WTC11 (cell line): ENCODE measurements around the gene AP3B2. TPM values are rescaled to one million over a fixed set of nuclear protein-coding genes. Genes with fewer than 3 reads are reported as not detected.

ENCODE experiments used
- ATAC-seq: fragments of 200-7000 bp; cut with Tn5 transposase; 2 replicates; pipeline ENCODE4 v1.10.0; 2021; ENCODE audit warnings: mild to moderate bottlenecking, moderate library complexity
- CTCF ChIA-PET: fragments of 300-600 bp; sonication (Branson Sonifier 250); formaldehyde crosslinking; loops from one replicate; lab custom pipeline; 2021; ENCODE audit warnings: antibody characterized with exemption; lab: Charles Lee
- POLR2A ChIA-PET: fragments of 350-600 bp; sonication (Branson Sonifier 250); formaldehyde crosslinking; loops from one replicate; lab custom pipeline; 2021; ENCODE audit warnings: antibody characterized with exemption; lab: Charles Lee
- DNase-seq: peaks from one replicate; pipeline ENCODE4 v3.0.0; 2021; ENCODE audit warnings: low spot score
- H3K27ac Mint-ChIP-seq: 2 replicates; pipeline ENCODE4 v1.8.0; 2021; ENCODE audit warnings: mixed read lengths
- H3K27me3 Mint-ChIP-seq: 2 replicates; pipeline ENCODE4 v1.8.0; 2021; ENCODE audit warnings: low read depth, mild to moderate bottlenecking, moderate library complexity, mixed read lengths
- H3K36me3 Mint-ChIP-seq: 2 replicates; pipeline ENCODE4 v1.8.0; 2021; ENCODE audit warnings: mixed read lengths
- H3K4me1 Mint-ChIP-seq: 2 replicates; pipeline ENCODE4 v1.8.0; 2022; ENCODE audit warnings: mixed read lengths
- H3K4me3 Mint-ChIP-seq: 2 replicates; pipeline ENCODE4 v1.8.0; 2021; ENCODE audit warnings: mild to moderate bottlenecking, moderate library complexity, mixed read lengths
- H3K9me3 Mint-ChIP-seq: 2 replicates; pipeline ENCODE4 v1.8.0; 2021; ENCODE audit warnings: mixed read lengths
- ATF1 ChIP-seq: sonication (generic); formaldehyde crosslinking; IDR thresholded peaks from 2 replicates; pipeline ENCODE4 v1.8.1; 2023; ENCODE audit warnings: mild to moderate bottlenecking, moderate library complexity, missing genetic modification reagents
- CBFB ChIP-seq: sonication (generic); formaldehyde crosslinking; IDR thresholded peaks from 2 replicates; pipeline ENCODE4 v1.8.1; 2022; ENCODE audit warnings: mild to moderate bottlenecking, low read depth, missing genetic modification reagents
- CREB1 ChIP-seq: sonication (generic); formaldehyde crosslinking; IDR thresholded peaks from 2 replicates; pipeline ENCODE4 v1.8.0; 2023; ENCODE audit warnings: mild to moderate bottlenecking, missing genetic modification reagents
- ESRRA ChIP-seq: sonication (generic); formaldehyde crosslinking; IDR thresholded peaks from 2 replicates; pipeline ENCODE4 v1.8.1; 2022; ENCODE audit warnings: mild to moderate bottlenecking, missing genetic modification reagents, borderline replicate concordance
- HMGA2 ChIP-seq: fragments of 250-450 bp; sonication (Bioruptor Pico); IDR thresholded peaks from 2 replicates; pipeline ENCODE4 v1.4.0; 2021; ENCODE audit warnings: mild to moderate bottlenecking, moderate library complexity
- KAT7 ChIP-seq: sonication (generic); formaldehyde crosslinking; IDR thresholded peaks from 2 replicates; pipeline ENCODE4 v1.8.1; 2023; ENCODE audit warnings: missing genetic modification reagents, mild to moderate bottlenecking, borderline replicate concordance
- SP1 ChIP-seq: sonication (generic); formaldehyde crosslinking; conservative IDR thresholded peaks from 2 replicates; pipeline ENCODE4 v1.8.1; 2022; ENCODE audit warnings: missing genetic modification reagents
- TCF7 ChIP-seq: sonication (generic); formaldehyde crosslinking; IDR thresholded peaks from 2 replicates; pipeline ENCODE4 v1.8.0; 2022; ENCODE audit warnings: mild to moderate bottlenecking, low read depth, missing genetic modification reagents, moderate library complexity
- ZNF232 ChIP-seq: sonication (generic); formaldehyde crosslinking; IDR thresholded peaks from 2 replicates; pipeline ENCODE4 v1.8.0; 2022; ENCODE audit warnings: mild to moderate bottlenecking, missing genetic modification reagents
- ZNF317 ChIP-seq: sonication (generic); formaldehyde crosslinking; IDR thresholded peaks from 2 replicates; pipeline ENCODE4 v1.8.1; 2023; ENCODE audit warnings: low read depth, mild to moderate bottlenecking, moderate library complexity, missing genetic modification reagents, borderline replicate concordance
- ZNF416 ChIP-seq: fragments of 250-450 bp; sonication (Bioruptor Pico); IDR thresholded peaks from 2 replicates; pipeline ENCODE4 v1.9.0; 2021; ENCODE audit warnings: mild to moderate bottlenecking, inconsistent platforms
- total RNA-seq: library from RNA; stranded (reverse); gene quantifications from 3 replicates; pipeline ENCODE4 v1.2.3, GENCODE V29; 2021
- TF ChIP-seq, protein P1 (sequence below): sonication (generic); formaldehyde crosslinking; IDR thresholded peaks from 2 replicates; pipeline ENCODE4 v1.8.1; 2023; ENCODE audit warnings: mild to moderate bottlenecking, missing genetic modification reagents
- TF ChIP-seq, protein P2 (sequence below): fragments of 250-450 bp; sonication (Bioruptor Pico); IDR thresholded peaks from 2 replicates; pipeline ENCODE4 v1.9.0; 2021; ENCODE audit warnings: mild to moderate bottlenecking
- TF ChIP-seq, protein P3 (sequence below): sonication (generic); formaldehyde crosslinking; IDR thresholded peaks from 2 replicates; pipeline ENCODE4 v1.8.1; 2022; ENCODE audit warnings: mild to moderate bottlenecking, moderate library complexity, missing genetic modification reagents
- TF ChIP-seq, protein P4 (sequence below): sonication (generic); formaldehyde crosslinking; IDR thresholded peaks from 2 replicates; pipeline ENCODE4 v1.8.0; 2023; ENCODE audit warnings: mild to moderate bottlenecking, missing genetic modification reagents

Gene AP3B2
- total RNA-seq, 1 experiment from 2014 or later, result 17.7 TPM

DNA sequence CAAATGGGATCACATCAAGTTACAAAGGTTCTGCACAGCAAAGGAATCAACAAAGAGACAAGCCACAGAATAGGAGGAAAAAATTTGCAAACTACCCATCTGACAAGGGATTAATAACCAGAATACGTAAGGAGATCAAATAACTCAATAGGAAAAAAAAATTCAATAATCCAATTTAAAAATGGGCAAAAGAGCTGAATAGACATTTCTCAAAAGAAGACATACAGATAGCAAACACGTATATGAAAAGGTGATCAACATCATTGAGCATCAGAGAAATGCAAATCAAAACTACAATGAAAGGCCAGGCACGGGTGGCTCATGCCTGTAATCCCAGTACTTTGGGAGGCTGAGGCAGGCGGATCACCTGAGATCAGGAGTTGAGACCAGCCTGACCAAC is 39.0 kb downstream of the AP3B2 start:
- DNase-seq (no peak), ATAC-seq (no peak)
- Mint-ChIP-seq H3K27ac (no peak overlapping the region), H3K9me3 (no peaks in the 10 kb centered on the region), H3K27me3 (no peaks in the 10 kb centered on the region; the same call in 1 of the 2 replicates), H3K36me3 (no peaks in the 10 kb centered on the region), H3K4me1 (no peaks in the 10 kb centered on the region; the same call in 1 of the 2 replicates), H3K4me3 (no peak overlapping the region)
- TF ChIP-seq CREB1 (CRISPR knock-in tag), result no peak
- TF ChIP-seq ESRRA, result no peak
- TF ChIP-seq ATF1, result no peak
- TF ChIP-seq ZNF416 (CRISPR knock-in tag), result no peak
- no peak for TF ChIP-seq ZNF232 (CRISPR knock-in tag)
- TF ChIP-seq CBFB (CRISPR knock-in tag), result no peak
- TF ChIP-seq, protein P1, sequence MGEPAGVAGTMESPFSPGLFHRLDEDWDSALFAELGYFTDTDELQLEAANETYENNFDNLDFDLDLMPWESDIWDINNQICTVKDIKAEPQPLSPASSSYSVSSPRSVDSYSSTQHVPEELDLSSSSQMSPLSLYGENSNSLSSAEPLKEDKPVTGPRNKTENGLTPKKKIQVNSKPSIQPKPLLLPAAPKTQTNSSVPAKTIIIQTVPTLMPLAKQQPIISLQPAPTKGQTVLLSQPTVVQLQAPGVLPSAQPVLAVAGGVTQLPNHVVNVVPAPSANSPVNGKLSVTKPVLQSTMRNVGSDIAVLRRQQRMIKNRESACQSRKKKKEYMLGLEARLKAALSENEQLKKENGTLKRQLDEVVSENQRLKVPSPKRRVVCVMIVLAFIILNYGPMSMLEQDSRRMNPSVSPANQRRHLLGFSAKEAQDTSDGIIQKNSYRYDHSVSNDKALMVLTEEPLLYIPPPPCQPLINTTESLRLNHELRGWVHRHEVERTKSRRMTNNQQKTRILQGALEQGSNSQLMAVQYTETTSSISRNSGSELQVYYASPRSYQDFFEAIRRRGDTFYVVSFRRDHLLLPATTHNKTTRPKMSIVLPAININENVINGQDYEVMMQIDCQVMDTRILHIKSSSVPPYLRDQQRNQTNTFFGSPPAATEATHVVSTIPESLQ, result no peak
- no peak for TF ChIP-seq KAT7 (CRISPR knock-in tag)
- TF ChIP-seq, protein P2, sequence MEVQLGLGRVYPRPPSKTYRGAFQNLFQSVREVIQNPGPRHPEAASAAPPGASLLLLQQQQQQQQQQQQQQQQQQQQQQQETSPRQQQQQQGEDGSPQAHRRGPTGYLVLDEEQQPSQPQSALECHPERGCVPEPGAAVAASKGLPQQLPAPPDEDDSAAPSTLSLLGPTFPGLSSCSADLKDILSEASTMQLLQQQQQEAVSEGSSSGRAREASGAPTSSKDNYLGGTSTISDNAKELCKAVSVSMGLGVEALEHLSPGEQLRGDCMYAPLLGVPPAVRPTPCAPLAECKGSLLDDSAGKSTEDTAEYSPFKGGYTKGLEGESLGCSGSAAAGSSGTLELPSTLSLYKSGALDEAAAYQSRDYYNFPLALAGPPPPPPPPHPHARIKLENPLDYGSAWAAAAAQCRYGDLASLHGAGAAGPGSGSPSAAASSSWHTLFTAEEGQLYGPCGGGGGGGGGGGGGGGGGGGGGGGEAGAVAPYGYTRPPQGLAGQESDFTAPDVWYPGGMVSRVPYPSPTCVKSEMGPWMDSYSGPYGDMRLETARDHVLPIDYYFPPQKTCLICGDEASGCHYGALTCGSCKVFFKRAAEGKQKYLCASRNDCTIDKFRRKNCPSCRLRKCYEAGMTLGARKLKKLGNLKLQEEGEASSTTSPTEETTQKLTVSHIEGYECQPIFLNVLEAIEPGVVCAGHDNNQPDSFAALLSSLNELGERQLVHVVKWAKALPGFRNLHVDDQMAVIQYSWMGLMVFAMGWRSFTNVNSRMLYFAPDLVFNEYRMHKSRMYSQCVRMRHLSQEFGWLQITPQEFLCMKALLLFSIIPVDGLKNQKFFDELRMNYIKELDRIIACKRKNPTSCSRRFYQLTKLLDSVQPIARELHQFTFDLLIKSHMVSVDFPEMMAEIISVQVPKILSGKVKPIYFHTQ, result no peak
- TF ChIP-seq SP1 (CRISPR knock-in tag), result no peak
- no peak for TF ChIP-seq HMGA2 (CRISPR knock-in tag)
- TF ChIP-seq ZNF317 (CRISPR knock-in tag), result no peak
- no peak for TF ChIP-seq TCF7 (CRISPR knock-in tag)
- CTCF ChIA-PET, result no interaction called here
- POLR2A ChIA-PET, result no interaction called here

DNA sequence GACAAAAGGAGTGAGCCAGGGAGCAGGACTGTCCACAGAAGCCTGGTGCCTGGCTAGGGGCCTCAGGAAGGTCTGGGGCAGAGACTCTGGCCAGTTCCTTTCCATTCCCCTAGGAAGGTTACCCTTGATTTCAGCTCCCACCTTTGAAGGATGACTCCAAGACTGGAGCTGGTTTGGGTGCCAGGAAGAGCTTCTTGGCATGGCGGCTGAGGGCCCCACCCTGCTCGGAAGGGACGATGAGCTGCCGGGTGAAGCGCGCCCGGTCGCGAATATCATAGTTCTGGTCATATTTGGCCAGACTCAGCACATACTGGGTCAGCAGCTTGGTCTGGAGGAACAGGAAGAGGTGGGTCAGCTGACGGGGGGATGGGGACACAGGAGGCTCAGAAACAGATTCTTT is 43.1 kb downstream of the AP3B2 start:
- ChIA-PET POLR2A (no interaction called here), CTCF (no interaction called here)
- TF ChIP-seq, protein P3, sequence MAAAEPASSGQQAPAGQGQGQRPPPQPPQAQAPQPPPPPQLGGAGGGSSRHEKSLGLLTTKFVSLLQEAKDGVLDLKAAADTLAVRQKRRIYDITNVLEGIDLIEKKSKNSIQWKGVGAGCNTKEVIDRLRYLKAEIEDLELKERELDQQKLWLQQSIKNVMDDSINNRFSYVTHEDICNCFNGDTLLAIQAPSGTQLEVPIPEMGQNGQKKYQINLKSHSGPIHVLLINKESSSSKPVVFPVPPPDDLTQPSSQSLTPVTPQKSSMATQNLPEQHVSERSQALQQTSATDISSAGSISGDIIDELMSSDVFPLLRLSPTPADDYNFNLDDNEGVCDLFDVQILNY (CRISPR knock-in tag), result no peak
- TF ChIP-seq, protein P1, result no peak
- TF ChIP-seq, protein P4, sequence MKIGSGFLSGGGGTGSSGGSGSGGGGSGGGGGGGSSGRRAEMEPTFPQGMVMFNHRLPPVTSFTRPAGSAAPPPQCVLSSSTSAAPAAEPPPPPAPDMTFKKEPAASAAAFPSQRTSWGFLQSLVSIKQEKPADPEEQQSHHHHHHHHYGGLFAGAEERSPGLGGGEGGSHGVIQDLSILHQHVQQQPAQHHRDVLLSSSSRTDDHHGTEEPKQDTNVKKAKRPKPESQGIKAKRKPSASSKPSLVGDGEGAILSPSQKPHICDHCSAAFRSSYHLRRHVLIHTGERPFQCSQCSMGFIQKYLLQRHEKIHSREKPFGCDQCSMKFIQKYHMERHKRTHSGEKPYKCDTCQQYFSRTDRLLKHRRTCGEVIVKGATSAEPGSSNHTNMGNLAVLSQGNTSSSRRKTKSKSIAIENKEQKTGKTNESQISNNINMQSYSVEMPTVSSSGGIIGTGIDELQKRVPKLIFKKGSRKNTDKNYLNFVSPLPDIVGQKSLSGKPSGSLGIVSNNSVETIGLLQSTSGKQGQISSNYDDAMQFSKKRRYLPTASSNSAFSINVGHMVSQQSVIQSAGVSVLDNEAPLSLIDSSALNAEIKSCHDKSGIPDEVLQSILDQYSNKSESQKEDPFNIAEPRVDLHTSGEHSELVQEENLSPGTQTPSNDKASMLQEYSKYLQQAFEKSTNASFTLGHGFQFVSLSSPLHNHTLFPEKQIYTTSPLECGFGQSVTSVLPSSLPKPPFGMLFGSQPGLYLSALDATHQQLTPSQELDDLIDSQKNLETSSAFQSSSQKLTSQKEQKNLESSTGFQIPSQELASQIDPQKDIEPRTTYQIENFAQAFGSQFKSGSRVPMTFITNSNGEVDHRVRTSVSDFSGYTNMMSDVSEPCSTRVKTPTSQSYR (CRISPR knock-in tag), result no peak
- H3K27me3 Mint-ChIP-seq, result peaks cover 28% of the 10 kb centered on the region
- no peak overlapping the region for H3K4me3 Mint-ChIP-seq
- no peak overlapping the region for H3K27ac Mint-ChIP-seq
- ATAC-seq, result no peak
- H3K9me3 Mint-ChIP-seq, result no peaks in the 10 kb centered on the region
- no peak for DNase-seq
- no peaks in the 10 kb centered on the region for H3K36me3 Mint-ChIP-seq
- no peaks in the 10 kb centered on the region for H3K4me1 Mint-ChIP-seq
